Lower leg skin (tissue), 3 donors: Measurements from ENCODE around the gene FLNC.

ENCODE experiments used
- POLR2A ChIP-seq, 2 donors: fragments of 450-650 bp; IDR thresholded peaks; one replicate each; pipeline ENCODE4 v1.6.1; 2016 to 2017; ENCODE audit warnings: antibody characterized with exemption in 2 of 2, mild to moderate bottlenecking in 1 of 2, moderate library complexity in 1 of 2
- TF ChIP-seq, protein P1 (sequence below), 3 donors: fragments of 450-650 bp; IDR thresholded peaks; one replicate each; pipeline ENCODE4 v1.5.1; 2016; ENCODE audit warnings: antibody characterized with exemption in 3 of 3, mild to moderate bottlenecking in 3 of 3, moderate library complexity in 2 of 3

DNA sequence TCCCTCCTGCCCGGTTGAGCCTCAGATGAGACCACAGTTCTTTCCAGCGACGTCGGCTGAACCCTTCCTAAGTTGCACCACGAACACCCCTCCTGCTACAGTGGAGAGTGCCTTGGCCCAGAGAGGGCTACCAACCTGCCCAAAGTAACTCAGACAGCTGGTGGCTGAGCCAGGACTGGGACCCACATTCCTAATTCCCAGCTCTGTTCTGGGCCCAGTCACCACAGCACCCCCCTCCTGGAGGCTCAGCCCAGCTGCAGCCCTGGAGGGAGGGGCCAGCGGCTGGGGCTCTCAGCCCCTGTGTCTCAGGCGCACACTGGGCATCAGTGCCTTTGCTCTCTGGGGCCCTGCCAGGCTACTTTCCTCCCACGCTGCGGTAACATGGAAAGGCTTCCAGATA lies 43.0 kb downstream of the FLNC start:
- no peak for TF ChIP-seq POLR2A (IDR thresholded peaks at IDR 0.05)
- TF ChIP-seq, protein P1, sequence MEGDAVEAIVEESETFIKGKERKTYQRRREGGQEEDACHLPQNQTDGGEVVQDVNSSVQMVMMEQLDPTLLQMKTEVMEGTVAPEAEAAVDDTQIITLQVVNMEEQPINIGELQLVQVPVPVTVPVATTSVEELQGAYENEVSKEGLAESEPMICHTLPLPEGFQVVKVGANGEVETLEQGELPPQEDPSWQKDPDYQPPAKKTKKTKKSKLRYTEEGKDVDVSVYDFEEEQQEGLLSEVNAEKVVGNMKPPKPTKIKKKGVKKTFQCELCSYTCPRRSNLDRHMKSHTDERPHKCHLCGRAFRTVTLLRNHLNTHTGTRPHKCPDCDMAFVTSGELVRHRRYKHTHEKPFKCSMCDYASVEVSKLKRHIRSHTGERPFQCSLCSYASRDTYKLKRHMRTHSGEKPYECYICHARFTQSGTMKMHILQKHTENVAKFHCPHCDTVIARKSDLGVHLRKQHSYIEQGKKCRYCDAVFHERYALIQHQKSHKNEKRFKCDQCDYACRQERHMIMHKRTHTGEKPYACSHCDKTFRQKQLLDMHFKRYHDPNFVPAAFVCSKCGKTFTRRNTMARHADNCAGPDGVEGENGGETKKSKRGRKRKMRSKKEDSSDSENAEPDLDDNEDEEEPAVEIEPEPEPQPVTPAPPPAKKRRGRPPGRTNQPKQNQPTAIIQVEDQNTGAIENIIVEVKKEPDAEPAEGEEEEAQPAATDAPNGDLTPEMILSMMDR (IDR thresholded peaks at IDR 0.05): no peak
